GM12801 (cell line): ENCODE data around the gene EFNA2.

Source experiments
- CTCF ChIP-seq: IDR thresholded peaks from one replicate; pipeline ENCODE4 v1.5.1; 2011; ENCODE audit warnings: control low read depth; ENCODE audit not compliant: insufficient read length; ENCODE audit errors: extremely low read depth

EFNA2 gene

DNA sequence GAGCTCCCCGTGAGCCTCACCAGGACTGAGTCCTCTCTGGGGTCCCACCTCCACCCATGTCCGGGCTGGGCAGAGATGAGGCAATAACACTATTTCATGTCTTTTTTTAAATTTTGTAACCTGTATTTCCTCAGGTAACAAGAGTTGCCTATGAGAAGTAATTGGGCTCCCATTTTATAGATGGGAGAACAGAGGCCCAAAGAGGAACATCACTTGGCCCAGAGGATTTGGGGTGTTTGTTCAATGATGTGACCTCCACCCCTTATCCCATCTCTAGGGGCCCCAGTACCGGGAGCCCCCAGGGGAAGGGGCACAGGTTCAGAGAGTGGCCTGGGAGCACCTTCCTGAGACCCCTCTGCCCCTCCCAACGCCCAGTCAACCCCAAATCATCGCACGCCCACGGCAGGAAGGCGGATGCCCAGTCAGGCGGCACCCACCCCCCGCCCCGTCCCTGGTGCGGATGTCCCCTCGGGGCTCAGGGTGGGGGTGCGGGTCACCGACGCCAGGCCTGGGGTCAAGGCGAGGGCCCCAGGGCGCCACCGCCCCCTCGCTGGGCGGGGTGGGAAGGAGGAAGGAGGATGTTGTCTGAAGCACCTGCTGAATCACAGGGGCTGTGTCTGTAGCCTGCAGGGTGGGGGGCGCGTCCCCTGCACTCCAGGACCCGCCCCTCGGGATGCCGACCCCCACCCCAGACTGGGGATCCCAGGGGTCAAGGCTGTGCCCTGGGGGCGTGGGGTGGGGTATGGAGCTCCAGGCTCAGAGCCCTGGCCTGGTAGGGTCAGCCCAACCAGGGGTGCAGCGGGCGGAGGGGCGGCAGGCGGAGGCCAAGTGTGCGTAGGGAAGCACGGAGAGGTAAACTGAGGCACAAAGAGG, 25.6 kb upstream of the EFNA2 start:
- no peak for TF ChIP-seq CTCF

DNA sequence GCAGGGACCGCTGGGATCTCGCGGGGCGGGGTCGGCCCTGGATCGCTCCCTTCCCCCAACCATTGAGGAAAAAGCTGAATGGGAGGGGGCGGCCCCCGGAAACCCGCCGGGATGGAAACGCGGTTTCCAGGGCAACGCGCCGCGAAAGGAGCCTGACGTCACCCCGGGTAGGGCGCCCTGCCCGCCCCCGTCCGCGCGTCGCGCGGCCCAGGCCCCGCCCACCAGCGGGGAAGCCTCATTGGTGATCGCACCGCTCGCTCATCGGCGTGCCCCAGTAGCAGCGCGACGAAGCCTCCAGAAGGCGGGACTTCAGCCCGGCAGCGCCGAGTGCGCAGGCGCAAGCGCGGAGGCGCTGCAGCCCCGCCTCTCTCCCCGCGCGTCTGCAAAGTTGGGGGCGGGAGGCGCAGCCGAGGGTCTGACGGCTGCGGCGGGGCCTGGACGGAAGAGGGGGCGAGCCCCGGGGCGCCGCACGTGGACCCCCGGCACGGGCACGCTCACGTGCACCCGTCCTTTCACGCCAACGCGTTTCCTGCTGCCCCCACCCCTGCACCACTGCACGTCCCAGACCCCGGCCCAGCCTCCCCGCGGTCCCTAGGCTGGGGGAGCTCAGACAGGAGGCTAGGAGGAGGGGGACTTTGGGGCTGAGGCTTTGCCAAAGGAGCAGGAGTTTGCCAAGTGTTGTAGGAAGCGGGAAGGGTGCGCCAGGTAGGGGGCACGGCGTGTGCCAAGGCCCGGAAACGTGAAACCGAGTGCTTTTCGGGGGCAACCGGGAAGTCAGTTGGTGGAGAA, 24.7 kb upstream of the EFNA2 start:
- no peak for TF ChIP-seq CTCF

DNA sequence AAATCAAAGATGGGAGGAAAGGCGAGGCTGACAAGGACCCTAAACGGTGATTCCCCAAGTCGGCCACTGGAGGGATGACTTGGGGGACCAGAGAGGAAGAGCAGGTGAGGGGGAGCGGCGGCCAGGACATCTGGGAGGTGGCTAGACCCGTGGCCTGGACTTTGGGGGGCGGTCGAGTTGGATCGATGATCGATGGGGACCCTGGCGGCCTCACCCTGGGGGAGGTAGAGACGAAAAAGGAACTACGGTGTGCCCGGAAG, 24.2 kb upstream of the EFNA2 start:
- no peak for TF ChIP-seq CTCF

DNA sequence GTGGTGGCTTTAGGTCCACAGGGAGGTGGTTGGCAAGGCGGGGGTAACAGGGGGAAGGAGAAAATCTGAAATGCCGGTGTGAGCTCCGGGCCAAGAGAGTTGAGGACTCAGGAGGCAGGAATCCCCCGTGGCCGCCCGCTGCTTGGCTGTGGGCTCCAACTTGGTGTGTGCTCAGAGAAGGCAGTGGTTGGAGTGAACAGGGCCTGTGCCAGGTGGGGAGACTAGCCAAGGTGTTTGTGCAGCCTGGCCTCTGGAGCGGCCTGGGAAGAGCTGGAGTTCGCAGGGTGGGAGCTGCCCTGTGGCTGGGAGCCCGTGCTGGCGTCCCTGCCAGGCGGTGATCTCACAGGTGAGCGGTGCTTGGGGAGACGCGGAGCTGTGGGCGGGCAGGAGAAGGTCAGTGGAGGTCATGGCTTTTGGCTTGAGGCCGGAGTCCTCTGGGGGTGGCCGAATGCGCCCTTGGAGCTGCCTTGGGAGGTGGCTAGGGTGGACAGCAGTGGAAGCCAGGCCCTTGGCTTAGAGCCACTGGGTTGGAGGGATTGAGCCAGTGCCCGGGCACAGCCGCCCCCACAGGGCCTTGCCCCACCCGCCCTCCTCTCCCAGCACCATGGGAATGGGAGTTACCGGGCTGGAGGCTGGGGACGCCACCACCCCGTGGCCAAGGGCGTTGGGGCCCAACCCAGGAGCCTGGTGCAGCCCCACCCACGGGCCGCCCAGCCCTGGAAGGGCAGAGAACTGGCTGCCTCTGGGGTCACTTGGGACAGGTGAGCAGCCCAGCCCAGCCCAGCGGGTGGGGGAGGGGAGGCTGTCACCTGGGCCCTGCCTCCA, 23.7 kb upstream of the EFNA2 start:
- no peak for TF ChIP-seq CTCF

- no peak for TF ChIP-seq CTCF
Measured at GRCh38 chr19:1262623-1263123, 23.0 kb upstream of the EFNA2 start.

GRCh38 chr19:1263188-1263587, 22.5 kb upstream of the EFNA2 start:
- no peak for TF ChIP-seq CTCF
